SK-N-SH treated with all-trans-retinoic acid at 6 μM for 48 hours (cell line): ENCODE results near the gene CAMK2A.

Source experiments
- ARNTL ChIP-seq: fragments of 450-650 bp; formaldehyde crosslinking; IDR thresholded peaks from 2 replicates; pipeline ENCODE4 v1.5.0; 2020; ENCODE audit warnings: low read depth, mild to moderate bottlenecking, moderate library complexity, borderline replicate concordance
- BACH2 ChIP-seq: fragments of 250-450 bp; sonication (Bioruptor Pico); IDR thresholded peaks from 2 replicates; pipeline ENCODE4 v1.9.0; 2021; ENCODE audit warnings: mild to moderate bottlenecking, borderline replicate concordance
- GLIS3 ChIP-seq: fragments of 250-450 bp; sonication (Bioruptor Pico); IDR thresholded peaks from 2 replicates; pipeline ENCODE4 v1.5.0; 2020; ENCODE audit warnings: mild to moderate bottlenecking, moderate library complexity
- OSR1 ChIP-seq: fragments of 250-450 bp; sonication (Bioruptor Pico); IDR thresholded peaks from 2 replicates; pipeline ENCODE4 v1.8.0; 2022; ENCODE audit warnings: moderate library complexity, mild to moderate bottlenecking, inconsistent platforms
- TOX ChIP-seq: fragments of 250-450 bp; sonication (Bioruptor Pico); IDR thresholded peaks from 2 replicates; pipeline ENCODE4 v1.8.0; 2021; ENCODE audit warnings: mild to moderate bottlenecking, moderate library complexity, borderline replicate concordance
- ZFP3 ChIP-seq: fragments of 250-450 bp; sonication (Bioruptor Pico); IDR thresholded peaks from 2 replicates; pipeline ENCODE4 v1.5.0; 2020; ENCODE audit warnings: mild to moderate bottlenecking, moderate library complexity
- ZNF8 ChIP-seq: fragments of 450-650 bp; formaldehyde crosslinking; IDR thresholded peaks from 2 replicates; pipeline ENCODE4 v1.5.0; 2020; ENCODE audit warnings: mild to moderate bottlenecking, moderate library complexity
- TF ChIP-seq, protein P1 (sequence below): fragments of 250-450 bp; sonication (Bioruptor Pico); IDR thresholded peaks from 2 replicates; pipeline ENCODE4 v1.5.1; 2020; ENCODE audit warnings: low read depth, mild to moderate bottlenecking, moderate library complexity

DNA sequence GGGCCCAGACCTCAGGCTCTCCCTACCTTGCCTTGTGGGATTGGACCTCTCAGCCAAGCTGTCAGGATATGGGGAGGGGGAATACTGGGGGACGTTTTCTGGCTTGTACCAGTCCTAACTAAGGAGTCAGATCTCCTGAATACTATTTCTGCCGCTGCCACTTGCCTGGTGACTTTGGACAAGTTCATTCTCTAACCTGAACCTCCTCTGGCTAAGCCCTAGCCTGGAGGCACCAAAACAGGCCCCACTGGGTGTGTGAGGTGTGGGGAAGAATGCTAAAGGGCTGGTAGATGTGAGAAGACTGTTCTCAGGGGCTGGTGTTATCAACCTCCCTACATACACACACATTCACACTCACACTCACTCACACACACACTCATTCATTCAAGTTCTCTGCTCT lies 98.6 kb downstream of the CAMK2A start:
- TF ChIP-seq ARNTL (CRISPR knock-in tag) (no peak), ZNF8 (CRISPR knock-in tag) (no peak), TOX (no peak), ZFP3 (CRISPR knock-in tag) (no peak), OSR1 (CRISPR knock-in tag) (no peak), BACH2 (CRISPR knock-in tag) (no peak), GLIS3 (no peak)
- TF ChIP-seq, protein P1, sequence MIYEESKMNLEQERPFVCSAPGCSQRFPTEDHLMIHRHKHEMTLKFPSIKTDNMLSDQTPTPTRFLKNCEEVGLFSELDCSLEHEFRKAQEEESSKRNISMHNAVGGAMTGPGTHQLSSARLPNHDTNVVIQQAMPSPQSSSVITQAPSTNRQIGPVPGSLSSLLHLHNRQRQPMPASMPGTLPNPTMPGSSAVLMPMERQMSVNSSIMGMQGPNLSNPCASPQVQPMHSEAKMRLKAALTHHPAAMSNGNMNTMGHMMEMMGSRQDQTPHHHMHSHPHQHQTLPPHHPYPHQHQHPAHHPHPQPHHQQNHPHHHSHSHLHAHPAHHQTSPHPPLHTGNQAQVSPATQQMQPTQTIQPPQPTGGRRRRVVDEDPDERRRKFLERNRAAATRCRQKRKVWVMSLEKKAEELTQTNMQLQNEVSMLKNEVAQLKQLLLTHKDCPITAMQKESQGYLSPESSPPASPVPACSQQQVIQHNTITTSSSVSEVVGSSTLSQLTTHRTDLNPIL (CRISPR knock-in tag), result no peak
